OCI-LY7 (cell line): ENCODE measurements around the gene HIF1A.

ENCODE experiments used
- CTCF ChIP-seq: fragments of 200-600 bp; sonication (generic); conservative IDR thresholded peaks from 2 replicates; pipeline ENCODE4 v1.5.1; 2014; ENCODE audit warnings: mild to moderate bottlenecking, antibody characterized with exemption, low read length, moderate library complexity, mixed read lengths
- EZH2phosphoT487 ChIP-seq: fragments of 200-600 bp; sonication (generic); IDR thresholded peaks from 2 replicates; pipeline ENCODE4 v1.6.1; 2018; ENCODE audit warnings: low read depth, borderline replicate concordance, mild to moderate bottlenecking, mixed run types, antibody characterized with exemption, low read length, moderate library complexity, mixed read lengths

GRCh38 chr14:61651355-61651754 lies 44.0 kb upstream of the HIF1A start:
- TF ChIP-seq CTCF (no peak), EZH2phosphoT487 (no peak)
